Tibial nerve (tissue), 4 donors: Measurements from ENCODE around the gene IL37. TPM values are rescaled to one million over a fixed set of nuclear protein-coding genes. Genes with fewer than 3 reads are reported as not detected.

Experiments used
- DNase-seq, 2 donors: peaks; one replicate each; pipeline ENCODE4 v3.0.0-alpha.2; 2019; ENCODE audit warnings: low spot score in 2 of 2
- H3K27ac ChIP-seq, 4 donors: fragments of 200-600 bp; sonication (generic) in 3 of 4; one replicate each; pipeline ENCODE4 v1.5.1; 2017 to 2019; ENCODE audit warnings: mild to moderate bottlenecking in 1 of 4
- H3K27me3 ChIP-seq, 2 donors: fragments of 200-600 bp; sonication (generic) in 1 of 2; one replicate each; pipeline versions ENCODE4 v1.5.1 to v1.6.0; 2017 to 2019
- H3K36me3 ChIP-seq, 3 donors: fragments of 200-600 bp; sonication (generic); one replicate each; pipeline ENCODE4 v1.5.1; 2018 to 2019
- H3K4me1 ChIP-seq, 4 donors: fragments of 200-600 bp; sonication (generic) in 3 of 4; one replicate each; pipeline ENCODE4 v1.5.1; 2017 to 2019
- H3K4me3 ChIP-seq, 4 donors: fragments of 200-600 bp; sonication (generic) in 3 of 4; one replicate each; pipeline ENCODE4 v1.5.1; 2017 to 2019; ENCODE audit warnings: mild to moderate bottlenecking in 1 of 4, moderate library complexity in 1 of 4
- H3K9me3 ChIP-seq, 4 donors: fragments of 200-600 bp; sonication (generic) in 3 of 4; one replicate each; pipeline ENCODE4 v1.5.1; 2017 to 2019
- CTCF ChIP-seq, 5 experiments: fragments of 200-600 bp in 3 of 5; fragments of 450-650 bp in 2 of 5; sonication (generic) in 3 of 5; IDR thresholded peaks; one replicate each; pipeline ENCODE4 v1.5.1; 2016 to 2019; ENCODE audit warnings: antibody characterized with exemption in 5 of 5, mild to moderate bottlenecking in 3 of 5, moderate library complexity in 2 of 5
- EP300 ChIP-seq, 2 donors: sonication (generic); formaldehyde crosslinking; IDR thresholded peaks; one replicate each; pipeline ENCODE4 v1.6.1; 2017; ENCODE audit warnings: antibody characterized with exemption in 2 of 2, mild to moderate bottlenecking in 1 of 2
- POLR2A ChIP-seq, 2 donors: fragments of 450-650 bp; IDR thresholded peaks; one replicate each; pipeline ENCODE4 v1.6.1; 2017; ENCODE audit warnings: antibody characterized with exemption in 2 of 2, mild to moderate bottlenecking in 2 of 2, moderate library complexity in 2 of 2
- WGBS, 2 donors: methylation state at CpG; one replicate each; pipeline ENCODE4 v1.1.5; 2018; 5-methylcytosine and 5-hydroxymethylcytosine counted together
- total RNA-seq, 4 donors: library from RNA; depleted of rRNA; stranded (reverse); fragments of >200 nt; gene quantifications; one replicate each; pipeline ENCODE4 v1.1.0, GENCODE V29; 2016

The IL37 gene
- total RNA-seq, 4 donors from 2014 or later: not detected

GRCh38 chr2:112877423-112877822 is 33.5 kb upstream of the IL37 start:
- no peak for DNase-seq
- TF ChIP-seq EP300 (IDR thresholded peaks at IDR 0.05) (no peak), CTCF (IDR thresholded peaks at IDR 0.05) (no peak), POLR2A (IDR thresholded peaks at IDR 0.05) (no peak)
- H3K36me3 ChIP-seq: no peaks in the 10 kb centered on the region
- H3K27ac ChIP-seq: no peak overlapping the region
- no peaks in the 10 kb centered on the region for H3K4me1 ChIP-seq
- no peaks in the 10 kb centered on the region for H3K9me3 ChIP-seq
- 95 to 97% methylated on average over 6 of the region's 6 CpGs for WGBS, 2 donors
- H3K4me3 ChIP-seq: no peak overlapping the region
- H3K27me3 ChIP-seq: no peaks in the 10 kb centered on the region

- Histone ChIP-seq H3K27ac (no peak overlapping the region), H3K4me1 (no peaks in the 10 kb centered on the region), H3K4me3 (no peak overlapping the region), H3K27me3 (no peaks in the 10 kb centered on the region), H3K9me3 (no peaks in the 10 kb centered on the region), H3K36me3 (no peaks in the 10 kb centered on the region)
- TF ChIP-seq CTCF (IDR thresholded peaks at IDR 0.05) (no peak), POLR2A (IDR thresholded peaks at IDR 0.05) (no peak), EP300 (IDR thresholded peaks at IDR 0.05) (no peak)
- no peak for DNase-seq
- WGBS, 2 donors: 93% methylated on average over 6 of the region's 6 CpGs
Measured at GRCh38 chr2:112879491-112880041, 31.4 kb upstream of the IL37 start.

GRCh38 chr2:112880091-112880531 is 30.9 kb upstream of the IL37 start:
- H3K4me3 ChIP-seq: no peak overlapping the region
- no peak overlapping the region for H3K27ac ChIP-seq
- 86% methylated on average over 5 of the region's 5 CpGs for WGBS, 2 donors
- DNase-seq: no peak
- H3K36me3 ChIP-seq: no peaks in the 10 kb centered on the region
- TF ChIP-seq POLR2A (IDR thresholded peaks at IDR 0.05) (no peak), EP300 (IDR thresholded peaks at IDR 0.05) (no peak), CTCF (IDR thresholded peaks at IDR 0.05) (no peak)
- no peaks in the 10 kb centered on the region for H3K27me3 ChIP-seq
- no peaks in the 10 kb centered on the region for H3K9me3 ChIP-seq
- no peaks in the 10 kb centered on the region for H3K4me1 ChIP-seq

GRCh38 chr2:112880696-112881095 is 30.3 kb upstream of the IL37 start:
- H3K27ac ChIP-seq: no peak overlapping the region
- no peak overlapping the region for H3K4me3 ChIP-seq
- no peaks in the 10 kb centered on the region for H3K36me3 ChIP-seq
- no peaks in the 10 kb centered on the region for H3K27me3 ChIP-seq
- no peak for TF ChIP-seq EP300 (IDR thresholded peaks at IDR 0.05)
- TF ChIP-seq CTCF (IDR thresholded peaks at IDR 0.05): no peak
- TF ChIP-seq POLR2A (IDR thresholded peaks at IDR 0.05): no peak
- no peaks in the 10 kb centered on the region for H3K9me3 ChIP-seq
- H3K4me1 ChIP-seq: no peaks in the 10 kb centered on the region
- no peak for DNase-seq
- 39 to 48% methylated on average over 7 of the region's 7 CpGs for WGBS, 2 donors

- Histone ChIP-seq H3K9me3 (no peaks in the 10 kb centered on the region), H3K36me3 (no peaks in the 10 kb centered on the region), H3K4me3 (no peak overlapping the region), H3K27ac (no peak overlapping the region), H3K27me3 (no peaks in the 10 kb centered on the region), H3K4me1 (no peaks in the 10 kb centered on the region)
- no peak for DNase-seq
- TF ChIP-seq EP300 (IDR thresholded peaks at IDR 0.05) (no peak), POLR2A (IDR thresholded peaks at IDR 0.05) (no peak), CTCF (IDR thresholded peaks at IDR 0.05) (no peak)
- WGBS, 2 donors: 79 to 81% methylated on average over 5 of the region's 5 CpGs
Measured at GRCh38 chr2:112881217-112881985, 29.6 kb upstream of the IL37 start.
